Spleen (tissue), 11 donors: Measurements from ENCODE around the gene OLFML3. TPM values are rescaled to one million over a fixed set of nuclear protein-coding genes. Genes with fewer than 3 reads are reported as not detected.
"Not testable (repeated sequence)": the region's sequence is repeated elsewhere in the genome, so short reads cannot be mapped to it uniquely, and the experiment has no call there.

ENCODE experiments used
- DNase-seq: peaks from one replicate; pipeline ENCODE4 v3.0.0-alpha.2; 2020
- H3K27ac ChIP-seq, 8 donors: fragments of 200-600 bp; sonication (generic) in 7 of 8; 1 replicate in 4 of 8; 2 replicates in 4 of 8; pipeline versions ENCODE4 v1.5.0 to v1.8.0; 2016 to 2021; ENCODE audit warnings: inconsistent platforms in 4 of 8, mild to moderate bottlenecking in 4 of 8, moderate library complexity in 1 of 8
- H3K27me3 ChIP-seq, 7 donors: fragments of 200-600 bp; sonication (generic) in 6 of 7; replicated peaks in 1 of 7; 1 replicate in 4 of 7; 2 replicates in 3 of 7; pipeline versions ENCODE4 v1.5.0 to v1.8.0; 2016 to 2021; ENCODE audit warnings: inconsistent platforms in 3 of 7, mild to moderate bottlenecking in 1 of 7
- H3K36me3 ChIP-seq, 6 donors: fragments of 200-600 bp; sonication (generic) in 5 of 6; 1 replicate in 4 of 6; 2 replicates in 2 of 6; pipeline versions ENCODE4 v1.5.0 to v1.8.0; 2016 to 2021; ENCODE audit warnings: inconsistent platforms in 2 of 6
- H3K4me1 ChIP-seq, 6 donors: fragments of 200-600 bp; sonication (generic) in 5 of 6; 1 replicate in 3 of 6; 2 replicates in 3 of 6; pipeline versions ENCODE4 v1.5.0 to v1.8.0; 2016 to 2021; ENCODE audit warnings: inconsistent platforms in 3 of 6
- H3K4me3 ChIP-seq, 8 donors: fragments of 200-600 bp; sonication (generic) in 7 of 8; 1 replicate in 4 of 8; 2 replicates in 4 of 8; pipeline versions ENCODE4 v1.5.0 to v1.8.0; 2016 to 2021; ENCODE audit warnings: inconsistent platforms in 4 of 8, mild to moderate bottlenecking in 4 of 8, moderate library complexity in 2 of 8
- H3K9me3 ChIP-seq, 8 donors: fragments of 200-600 bp; sonication (generic) in 7 of 8; 1 replicate in 4 of 8; 2 replicates in 4 of 8; pipeline versions ENCODE4 v1.5.0 to v1.8.0; 2016 to 2021; ENCODE audit warnings: inconsistent platforms in 4 of 8
- CTCF ChIP-seq, 11 experiments: fragments of 200-600 bp in 7 of 11; fragments of 450-650 bp in 4 of 11; sonication (generic) in 4 of 11; IDR thresholded peaks in 8 of 11; conservative IDR thresholded peaks in 3 of 11; 1 replicate in 7 of 11; 2 replicates in 4 of 11; pipeline versions ENCODE4 v1.4.0 to v1.8.0; 2016 to 2021; ENCODE audit warnings: antibody characterized with exemption in 11 of 11, inconsistent platforms in 4 of 11, mild to moderate bottlenecking in 1 of 11
- POLR2A ChIP-seq, 3 donors: fragments of 450-650 bp; IDR thresholded peaks; one replicate each; pipeline ENCODE4 v1.5.1; 2017; ENCODE audit warnings: antibody characterized with exemption in 3 of 3, mild to moderate bottlenecking in 1 of 3
- POLR2AphosphoS5 ChIP-seq, 3 donors: sonication (generic); formaldehyde crosslinking; IDR thresholded peaks; one replicate each; pipeline ENCODE4 v1.5.1; 2017; ENCODE audit warnings: antibody characterized with exemption in 3 of 3
- WGBS, 5 donors: extraction: QIAGEN DNeasy Blood & Tissue Kit in 3 of 5; methylation state at CpG; one replicate each; pipeline versions ENCODE4 v1.1.5 to v1.1.7; 2013 to 2018; 5-methylcytosine and 5-hydroxymethylcytosine counted together
- intact Hi-C: fragments of 100-400 bp; cut with DNase I; formaldehyde crosslinking; loops from one replicate; pipeline ENCODE4 v1.15.0; 2023; ENCODE audit warnings: low total_unique reads
- polyA plus RNA-seq, 3 donors: library from polyadenylated mRNA; stranded (reverse); fragments of 200-250 nt; gene quantifications; one replicate each; pipeline ENCODE4 v1.2.1, GENCODE V29; 2013
- total RNA-seq, 7 donors: library from RNA; depleted of rRNA in 3 of 7; stranded (reverse); fragments of >200 nt in 3 of 7; fragmentation: NEBNext Ultra II Directional in 4 of 7; extraction: Animal tissue kit (Norgen Biotek cat#: 25700) in 4 of 7; gene quantifications; one replicate each; pipeline versions ENCODE4 v1.1.0 to v1.2.1, GENCODE V29; 2016 to 2021
- donor health status: healthy with polysubstance abuse.
- donor health status: DM: no; HTN: no; CAD: no; lungs with moderate emphysema.
- donor health status: DM: no; HTN: no; CAD: no.
- donor health status: Bipolar disorder and iron deficiency.
- donor health status: healthy.
- donor health status: DM: no; HTN: no; CAD: no.
- donor health status: DM: yes; HTN: yes; CAD: no.

Gene OLFML3
- total and polyA plus RNA-seq, 10 donors, result 1.2 to 10.9 (median 5.1) TPM

- peak overlapping the region in 2 of 8 donors; percentile 5 to 33 for H3K27ac ChIP-seq
- intact Hi-C loops, result no loop called here
- H3K4me3 ChIP-seq, result no peak overlapping the region
- H3K27me3 ChIP-seq, result no peaks in the 10 kb centered on the region
- no peaks in the 10 kb centered on the region for H3K36me3 ChIP-seq
- TF ChIP-seq CTCF (IDR thresholded peaks at IDR 0.05 in 8 of 11, conservative IDR thresholded peaks at IDR 0.05 in 3 of 11) (no peak), POLR2AphosphoS5 (IDR thresholded peaks at IDR 0.05) (no peak), POLR2A (IDR thresholded peaks at IDR 0.05) (no peak)
- no peaks in the 10 kb centered on the region for H3K9me3 ChIP-seq
- no peak for DNase-seq
- peaks cover 0 to 5% (median 0%) of the 10 kb centered on the region in 6 donors for H3K4me1 ChIP-seq
- WGBS, 5 donors, result 73 to 90% (median 77%) methylated on average over 14 to 15 of the region's 15 CpGs
These were observed 23.4 kb downstream of the OLFML3 start for GRCh38 chr1:114002492-114003239.

GRCh38 chr1:114003431-114003830, 24.2 kb downstream of the OLFML3 start:
- Histone ChIP-seq H3K27me3 (no peaks in the 10 kb centered on the region), H3K4me1 (peaks cover 0 to under 1% (median 0%) of the 10 kb centered on the region in 6 donors), H3K4me3 (no peak overlapping the region), H3K9me3 (no peaks in the 10 kb centered on the region), H3K36me3 (no peaks in the 10 kb centered on the region), H3K27ac (peak overlapping the region in 2 of 8 donors; percentile 5 to 33)
- no peak for DNase-seq
- intact Hi-C loops, result no loop called here
- no peak for TF ChIP-seq POLR2A (IDR thresholded peaks at IDR 0.05)
- TF ChIP-seq POLR2AphosphoS5 (IDR thresholded peaks at IDR 0.05), result no peak
- WGBS, 5 donors, result 39 to 46% (median 41%) methylated on average over 5 of the region's 5 CpGs

GRCh38 chr1:114006825-114007224, 27.6 kb downstream of the OLFML3 start:
- DNase-seq, H3K9me3 ChIP-seq, intact Hi-C loops, H3K4me1 ChIP-seq, H3K27me3 ChIP-seq, H3K4me3 ChIP-seq, H3K27ac ChIP-seq, H3K36me3 ChIP-seq: not testable (repeated sequence)
- WGBS, 5 donors, result 70 to 82% (median 72%) methylated on average over 4 of the region's 4 CpGs

- WGBS, 5 donors, result 78 to 94% (median 82%) methylated on average over 2 of the region's 2 CpGs
- Histone ChIP-seq H3K4me3 (no peak overlapping the region), H3K36me3 (no peaks in the 10 kb centered on the region), H3K4me1 (no peaks in the 10 kb centered on the region), H3K27ac (no peak overlapping the region), H3K27me3 (no peaks in the 10 kb centered on the region), H3K9me3 (no peaks in the 10 kb centered on the region)
- intact Hi-C loops, result no loop called here
- no peak for TF ChIP-seq CTCF (IDR thresholded peaks at IDR 0.05 in 8 of 11, conservative IDR thresholded peaks at IDR 0.05 in 3 of 11)
- no peak for TF ChIP-seq POLR2AphosphoS5 (IDR thresholded peaks at IDR 0.05)
- TF ChIP-seq POLR2A (IDR thresholded peaks at IDR 0.05), result no peak
- no peak for DNase-seq
These were observed 29.2 kb downstream of the OLFML3 start for GRCh38 chr1:114008480-114008941.

- H3K36me3 ChIP-seq, result no peaks in the 10 kb centered on the region
- intact Hi-C loops, result no loop called here
- H3K9me3 ChIP-seq, result no peaks in the 10 kb centered on the region
- no peaks in the 10 kb centered on the region for H3K27me3 ChIP-seq
- H3K4me1 ChIP-seq, result no peaks in the 10 kb centered on the region
- no peak overlapping the region for H3K27ac ChIP-seq
- no peak overlapping the region for H3K4me3 ChIP-seq
- TF ChIP-seq POLR2A (IDR thresholded peaks at IDR 0.05) (no peak), POLR2AphosphoS5 (IDR thresholded peaks at IDR 0.05) (no peak), CTCF (IDR thresholded peaks at IDR 0.05 in 8 of 11, conservative IDR thresholded peaks at IDR 0.05 in 3 of 11) (no peak)
- no peak for DNase-seq
These were observed 29.7 kb downstream of the OLFML3 start for GRCh38 chr1:114008993-114009392.
